Measurements from ENCODE around the gene EDA.

Gene EDA

DNA sequence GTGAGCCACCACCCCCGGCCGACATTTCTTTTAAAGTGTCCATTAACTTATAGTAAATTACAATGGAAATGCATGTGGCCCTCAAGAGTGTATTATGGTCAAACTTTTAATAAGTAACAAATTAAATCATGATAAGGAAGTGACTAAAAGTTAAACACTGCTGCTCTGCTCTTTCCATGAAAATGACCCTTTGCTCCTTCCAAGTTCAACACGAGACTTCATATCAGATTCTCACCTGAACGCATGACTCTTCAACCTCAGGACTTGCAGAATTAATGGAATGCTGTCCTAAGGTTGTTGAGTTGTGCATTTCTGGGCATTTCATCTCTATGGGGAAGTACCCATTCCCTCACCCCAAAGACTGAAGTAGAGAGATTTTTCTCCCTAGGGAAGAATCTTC is 406.7 kb downstream of the EDA start:
- in situ Hi-C loops (cut with MboI; ENCODE audit: low sequenced_read_pairs): no loop called here

DNA sequence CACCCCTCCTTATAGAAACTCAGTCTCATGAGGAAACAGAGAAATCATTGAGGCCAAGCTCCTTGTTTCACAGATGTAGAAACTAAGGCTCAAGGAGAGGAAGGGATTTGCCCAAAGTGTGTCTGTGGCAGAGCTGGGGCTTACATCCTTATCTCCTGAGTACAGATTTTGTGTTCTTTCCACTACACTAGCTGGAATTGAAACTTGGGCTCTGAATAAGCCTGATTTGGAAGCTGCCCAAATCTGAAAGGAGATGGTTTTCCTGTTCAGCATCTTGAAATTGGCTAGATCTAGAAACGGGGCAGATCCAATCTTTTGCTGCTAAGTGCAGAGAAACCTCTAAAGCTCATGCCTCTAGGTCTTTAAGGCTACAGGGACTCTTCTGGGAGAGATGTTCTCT is 409.6 kb downstream of the EDA start:
- in situ Hi-C loops (cut with MboI; ENCODE audit: low sequenced_read_pairs): no loop called here

- in situ Hi-C loops (cut with MboI; ENCODE audit: low sequenced_read_pairs): no loop called here
These were observed 410.4 kb downstream of the EDA start for GRCh38 chrX:70026112-70026850.

GRCh38 chrX:70026851-70027200 is 410.9 kb downstream of the EDA start:
- in situ Hi-C loops (cut with MboI; ENCODE audit: low sequenced_read_pairs): no loop called here

DNA sequence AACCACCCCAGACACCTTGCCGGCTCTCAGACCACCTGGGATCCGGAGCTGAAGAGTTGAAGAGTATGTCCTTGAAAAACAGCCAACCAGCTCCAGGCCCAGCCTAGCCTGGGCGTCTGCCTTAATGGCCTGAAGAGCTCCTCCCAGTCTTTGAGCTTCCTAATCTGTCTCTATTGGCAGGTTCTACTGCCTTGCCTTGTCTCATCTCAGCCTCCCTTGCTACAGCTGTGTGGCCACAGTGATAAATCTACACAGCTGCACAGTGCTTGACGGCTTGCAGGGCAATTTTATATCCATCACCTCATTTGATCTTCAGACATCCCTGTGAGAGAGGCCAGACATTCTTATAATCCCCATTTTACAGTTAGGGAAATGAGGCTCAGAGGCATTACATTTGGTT is 413.9 kb downstream of the EDA start:
- in situ Hi-C loops (cut with MboI; ENCODE audit: low sequenced_read_pairs): no loop called here

- in situ Hi-C loops (cut with MboI; ENCODE audit: low sequenced_read_pairs): no loop called here
These were observed 414.4 kb downstream of the EDA start for GRCh38 chrX:70030301-70030767.

- in situ Hi-C loops (cut with MboI; ENCODE audit: low sequenced_read_pairs): no loop called here
These were observed 416.9 kb downstream of the EDA start for GRCh38 chrX:70032792-70033191.

- in situ Hi-C loops (cut with MboI; ENCODE audit: low sequenced_read_pairs): no loop called here
These were observed 417.6 kb downstream of the EDA start for GRCh38 chrX:70033348-70034051.

DNA sequence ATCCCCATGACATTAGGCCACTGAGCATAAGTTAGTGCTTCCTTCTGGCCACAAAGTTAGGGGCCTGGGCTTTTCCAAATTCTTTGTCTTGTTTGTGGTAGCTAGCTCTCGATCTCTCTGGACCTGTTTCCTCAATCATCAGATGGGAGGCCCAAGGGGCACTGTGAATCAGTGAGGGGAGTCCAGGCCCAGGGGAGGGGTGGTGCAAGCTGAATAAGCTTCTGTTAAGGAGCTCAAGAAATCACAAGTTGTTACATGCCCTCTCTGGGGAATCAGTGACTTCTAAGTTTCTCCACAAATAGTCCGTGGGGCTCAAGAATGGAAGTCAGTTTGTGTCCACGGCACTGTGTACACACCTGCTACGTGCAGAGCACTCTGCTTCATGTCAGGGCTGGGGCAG is 418.7 kb downstream of the EDA start:
- in situ Hi-C loops (cut with MboI; ENCODE audit: low sequenced_read_pairs): no loop called here

DNA sequence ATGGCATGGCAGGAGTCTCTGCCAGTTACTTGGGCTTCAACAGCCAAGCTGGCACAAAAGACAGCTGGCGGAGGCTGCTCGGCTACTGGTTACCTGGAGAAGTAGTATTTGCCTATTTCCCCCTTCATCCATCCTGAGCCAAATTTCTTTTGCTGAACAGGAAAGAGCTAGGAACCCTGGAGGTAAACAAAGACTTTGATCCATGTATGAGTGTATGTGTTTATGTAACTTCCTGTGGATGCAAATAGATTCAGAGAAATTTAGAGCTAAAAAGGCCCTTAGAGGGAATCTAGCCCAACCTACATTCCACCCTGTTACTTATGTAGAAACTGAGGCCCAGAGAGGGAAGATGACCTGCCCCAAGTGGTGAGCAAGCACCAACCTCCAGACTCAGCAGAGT is 422.6 kb downstream of the EDA start:
- in situ Hi-C loops (cut with MboI; ENCODE audit: low sequenced_read_pairs): no loop called here

GRCh38 chrX:70038951-70039350 is 423.0 kb downstream of the EDA start:
- in situ Hi-C loops (cut with MboI; ENCODE audit: low sequenced_read_pairs): no loop called here

DNA sequence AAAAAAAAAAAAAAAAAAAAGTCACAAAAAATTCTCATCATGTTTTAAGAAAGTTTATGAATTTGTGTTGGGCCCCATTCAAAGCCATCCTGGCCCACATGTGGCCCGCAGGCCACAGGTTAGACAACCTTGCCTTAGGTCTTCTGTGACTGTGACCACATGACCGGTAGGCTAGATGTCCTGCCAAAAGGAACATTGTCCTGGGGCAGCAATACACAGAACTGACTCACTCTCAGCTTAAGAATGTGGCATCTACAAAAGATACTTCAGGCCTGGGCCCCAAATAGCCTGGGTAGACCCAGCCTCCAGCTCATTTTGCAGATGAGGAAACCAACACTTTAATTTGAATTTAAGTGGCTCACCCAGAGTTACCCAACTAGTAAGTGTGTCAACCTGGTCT is 423.8 kb downstream of the EDA start:
- in situ Hi-C loops (cut with MboI; ENCODE audit: low sequenced_read_pairs): no loop called here

GRCh38 chrX:70041993-70042392 is 426.1 kb downstream of the EDA start:
- in situ Hi-C loops (cut with MboI; ENCODE audit: low sequenced_read_pairs): no loop called here

GRCh38 chrX:70042399-70043371 is 426.8 kb downstream of the EDA start:
- in situ Hi-C loops (cut with MboI; ENCODE audit: low sequenced_read_pairs): no loop called here

DNA sequence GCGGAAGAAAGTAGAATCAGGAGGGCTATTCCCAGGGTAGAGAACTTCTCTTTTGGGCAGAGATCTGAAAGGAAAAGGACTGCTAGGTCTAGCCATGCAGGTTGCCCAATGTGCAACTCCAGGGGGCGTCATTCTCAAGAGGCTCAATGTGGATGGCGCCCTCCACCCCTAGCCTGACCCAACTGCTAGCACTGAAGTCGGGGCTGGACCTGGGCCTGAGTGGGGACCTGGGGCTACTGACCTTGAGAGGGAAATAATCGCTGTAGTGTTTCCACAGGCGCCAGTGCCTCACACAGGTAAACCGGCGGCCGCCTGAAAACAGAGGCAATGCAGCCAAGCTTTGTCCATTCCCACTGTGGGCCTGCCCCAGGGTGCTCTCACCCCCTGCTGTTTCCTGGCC is 427.8 kb downstream of the EDA start:
- in situ Hi-C loops (cut with MboI; ENCODE audit: low sequenced_read_pairs): no loop called here

- in situ Hi-C loops (cut with MboI; ENCODE audit: low sequenced_read_pairs): no loop called here
These were observed 428.8 kb downstream of the EDA start for GRCh38 chrX:70044541-70045245.

DNA sequence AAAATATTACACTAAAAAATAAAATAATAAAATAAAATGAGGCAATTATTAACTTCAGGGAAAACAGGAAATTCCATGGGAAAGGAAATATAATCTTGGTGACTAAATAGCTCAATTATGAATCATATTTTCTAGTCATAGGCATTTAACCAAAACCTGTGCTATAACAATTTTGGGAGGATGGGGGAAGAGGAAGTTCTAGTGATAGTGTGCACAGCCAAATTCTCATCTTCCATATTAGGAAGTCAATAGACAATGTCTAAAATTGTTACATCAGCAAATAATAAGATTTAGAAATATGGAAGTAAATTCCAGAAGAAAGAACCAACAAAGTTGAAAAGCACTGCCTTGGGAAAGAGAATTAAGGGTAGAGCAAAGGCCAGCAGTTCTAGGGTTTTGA is 431.1 kb downstream of the EDA start:
- in situ Hi-C loops (cut with MboI; ENCODE audit: low sequenced_read_pairs): no loop called here

DNA sequence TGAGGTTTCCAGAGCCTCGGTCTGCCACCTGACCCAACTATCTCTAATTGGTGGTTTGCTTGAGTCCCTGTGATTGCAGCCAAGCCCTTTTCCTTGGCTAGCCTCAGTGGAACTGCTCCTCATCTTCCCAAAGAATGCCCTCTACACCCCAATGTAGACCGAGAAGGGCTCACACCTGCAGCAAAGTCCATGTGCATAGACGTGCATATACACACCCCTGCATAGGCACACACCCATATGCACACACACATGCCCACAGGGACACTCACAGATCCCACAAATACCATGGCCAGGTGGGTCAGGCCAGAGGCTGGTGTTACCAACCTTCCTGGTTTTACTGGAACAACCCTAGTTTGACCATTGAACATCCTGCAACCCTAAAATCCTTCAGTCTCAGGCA is 433.5 kb downstream of the EDA start:
- in situ Hi-C loops (cut with MboI; ENCODE audit: low sequenced_read_pairs): no loop called here

DNA sequence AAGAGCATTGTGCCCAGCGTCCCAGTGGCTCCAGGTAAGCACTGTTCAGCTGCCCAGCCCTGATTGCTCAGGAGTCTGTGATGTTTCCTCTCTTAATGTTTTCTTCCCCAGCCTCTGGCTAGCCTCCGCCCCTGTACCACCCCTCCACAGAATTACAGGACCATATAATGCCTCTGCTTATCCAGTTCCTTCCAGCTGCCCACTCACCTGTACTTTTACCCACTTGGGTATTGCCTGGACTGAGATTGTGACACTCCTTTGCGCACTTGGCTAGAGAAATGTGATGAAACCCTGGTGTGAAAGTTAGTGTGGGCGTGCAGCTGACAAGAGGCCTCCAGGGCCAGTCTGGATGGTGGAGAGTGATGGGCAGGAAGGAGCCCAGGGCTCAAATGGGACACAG is 434.0 kb downstream of the EDA start, which contains the start of gene AWAT2:
TSS of gene AWAT2 (minus strand) at position 14 of the 400 bp plus-strand sequence. CDS start at position 8, 6 bp downstream.
- in situ Hi-C loops (cut with MboI; ENCODE audit: low sequenced_read_pairs): no loop called here

- in situ Hi-C loops (cut with MboI; ENCODE audit: low sequenced_read_pairs): no loop called here
These were observed 437.1 kb downstream of the EDA start for GRCh38 chrX:70052895-70053615.

All from HL-60/S4 treated with phorbol 12-myristate 13-acetate at 8.2 ng/mL for 4 days and 3 days (cell line).